Middle frontal gyrus (tissue), 1 donor: Measurements from ENCODE around the gene ALDH3B2.
"Not testable (repeated sequence)": the region's sequence is repeated elsewhere in the genome, so short reads cannot be mapped to it uniquely, and the experiment has no call there.

ENCODE experiments used
- DNase-seq: peaks from one replicate; pipeline ENCODE4 v3.0.0-alpha.2; 2015; ENCODE audit warnings: low spot score; ENCODE audit errors: extremely low spot score

Gene ALDH3B2

GRCh38 chr11:67662835-67663531 lies 11.4 kb downstream of the ALDH3B2 start:
- DNase-seq, result no peak

- no peak for DNase-seq
Measured at GRCh38 chr11:67662142-67662834, 12.1 kb downstream of the ALDH3B2 start.

GRCh38 chr11:67660752-67661151 lies 13.7 kb downstream of the ALDH3B2 start:
- not testable (repeated sequence) for DNase-seq

GRCh38 chr11:67659651-67660165 lies 14.7 kb downstream of the ALDH3B2 start:
- not testable (repeated sequence) for DNase-seq

GRCh38 chr11:67657300-67657699 lies 17.1 kb downstream of the ALDH3B2 start:
- DNase-seq, result no peak

- DNase-seq, result no peak
Measured at GRCh38 chr11:67656278-67656922, 18.0 kb downstream of the ALDH3B2 start.

- DNase-seq, result no peak
Measured at GRCh38 chr11:67654225-67654624, 20.2 kb downstream of the ALDH3B2 start.

- no peak for DNase-seq
Measured at GRCh38 chr11:67652965-67653845, 21.2 kb downstream of the ALDH3B2 start.

- DNase-seq, result no peak
Measured at GRCh38 chr11:67651976-67652781, 22.2 kb downstream of the ALDH3B2 start.

- DNase-seq, result no peak
Measured at GRCh38 chr11:67649634-67650510, 24.6 kb downstream of the ALDH3B2 start.

GRCh38 chr11:67648796-67649613 lies 25.4 kb downstream of the ALDH3B2 start:
- no peak for DNase-seq

- DNase-seq, result no peak
Measured at GRCh38 chr11:67648140-67648795, 26.2 kb downstream of the ALDH3B2 start.

- DNase-seq, result no peak
Measured at GRCh38 chr11:67647471-67647870, 27.0 kb downstream of the ALDH3B2 start.

- DNase-seq, result no peak
Measured at GRCh38 chr11:67646535-67647336, 27.7 kb downstream of the ALDH3B2 start.

GRCh38 chr11:67645521-67646461 lies 28.6 kb downstream of the ALDH3B2 start:
- no peak for DNase-seq
